GM18498 (cell line): ENCODE results near the gene PLPP1.

Experiments used
- ATAC-seq: cut with Tn5 transposase; IDR thresholded peaks from one replicate; pipeline ENCODE4 v1.9.1; 2021; ENCODE audit warnings: mild to moderate bottlenecking, moderate library complexity; ENCODE audit not compliant: unreplicated experiment

PLPP1 gene

GRCh38 chr5:55451976-55452375 is 82.8 kb downstream of the PLPP1 start:
- ATAC-seq = no peak

GRCh38 chr5:55450050-55450765 is 84.6 kb downstream of the PLPP1 start:
- ATAC-seq = no peak

DNA sequence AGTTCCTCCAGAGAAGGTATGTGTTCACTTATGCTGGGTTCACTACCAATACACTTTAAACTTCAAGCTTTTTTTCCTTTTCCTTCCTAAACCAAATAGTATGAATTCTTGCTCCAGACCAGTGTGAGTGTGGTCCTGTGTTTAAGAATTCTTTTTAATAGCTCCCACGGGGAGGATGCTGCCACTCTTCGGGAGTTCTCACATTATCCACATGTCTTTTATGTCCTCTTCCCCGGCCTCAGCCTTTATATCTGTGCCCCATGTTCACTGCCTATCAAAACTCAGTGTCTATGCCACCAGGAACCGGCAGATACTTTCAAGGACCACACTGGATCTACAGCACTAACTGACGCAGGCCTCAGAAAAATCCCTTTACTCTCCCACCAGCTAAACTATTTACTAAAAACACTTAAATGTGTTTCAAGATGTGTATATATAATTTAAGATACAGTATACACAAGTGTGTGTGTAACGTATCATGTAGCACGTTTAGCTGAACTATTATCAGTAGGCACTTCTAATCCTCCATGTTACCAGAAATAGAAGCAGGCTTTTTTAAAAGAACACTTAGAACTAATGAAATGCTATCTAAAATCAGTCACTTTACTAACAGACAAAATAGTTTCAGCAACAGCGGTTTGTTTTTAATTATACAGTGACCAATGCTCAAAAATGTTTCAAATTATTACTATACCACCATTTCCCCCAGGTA is 88.0 kb downstream of the PLPP1 start:
- no peak for ATAC-seq

GRCh38 chr5:55445791-55446190 is 89.0 kb downstream of the PLPP1 start:
- ATAC-seq = no peak

GRCh38 chr5:55441954-55442353 is 92.8 kb downstream of the PLPP1 start:
- no peak for ATAC-seq

GRCh38 chr5:55441107-55441771 is 93.5 kb downstream of the PLPP1 start:
- ATAC-seq = no peak

- ATAC-seq = no peak
Measured at GRCh38 chr5:55440188-55440646, 94.5 kb downstream of the PLPP1 start.

- no peak for ATAC-seq
Measured at GRCh38 chr5:55438998-55439397, 95.8 kb downstream of the PLPP1 start.

- ATAC-seq = no peak
Measured at GRCh38 chr5:55437859-55438206, 96.9 kb downstream of the PLPP1 start.

- ATAC-seq = no peak
Measured at GRCh38 chr5:55437452-55437851, 97.3 kb downstream of the PLPP1 start.

DNA sequence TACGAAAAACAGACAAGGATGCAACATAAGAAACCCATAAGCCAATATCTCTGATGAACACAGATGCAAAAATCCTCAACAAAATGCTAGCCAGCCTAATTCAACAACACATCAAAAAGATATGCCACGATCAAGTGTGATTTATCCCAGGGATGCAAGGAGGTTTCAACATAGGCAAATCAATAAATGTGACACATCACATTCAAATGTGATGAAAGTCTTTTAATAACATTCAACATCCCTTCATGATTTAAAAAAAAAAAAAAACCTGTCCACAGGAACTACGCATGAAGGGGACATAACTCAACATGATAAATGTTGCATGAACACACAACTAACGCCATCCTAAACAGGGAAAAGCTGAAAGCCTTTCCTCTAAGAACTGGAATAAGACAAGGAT is 102.2 kb downstream of the PLPP1 start:
- no peak for ATAC-seq

DNA sequence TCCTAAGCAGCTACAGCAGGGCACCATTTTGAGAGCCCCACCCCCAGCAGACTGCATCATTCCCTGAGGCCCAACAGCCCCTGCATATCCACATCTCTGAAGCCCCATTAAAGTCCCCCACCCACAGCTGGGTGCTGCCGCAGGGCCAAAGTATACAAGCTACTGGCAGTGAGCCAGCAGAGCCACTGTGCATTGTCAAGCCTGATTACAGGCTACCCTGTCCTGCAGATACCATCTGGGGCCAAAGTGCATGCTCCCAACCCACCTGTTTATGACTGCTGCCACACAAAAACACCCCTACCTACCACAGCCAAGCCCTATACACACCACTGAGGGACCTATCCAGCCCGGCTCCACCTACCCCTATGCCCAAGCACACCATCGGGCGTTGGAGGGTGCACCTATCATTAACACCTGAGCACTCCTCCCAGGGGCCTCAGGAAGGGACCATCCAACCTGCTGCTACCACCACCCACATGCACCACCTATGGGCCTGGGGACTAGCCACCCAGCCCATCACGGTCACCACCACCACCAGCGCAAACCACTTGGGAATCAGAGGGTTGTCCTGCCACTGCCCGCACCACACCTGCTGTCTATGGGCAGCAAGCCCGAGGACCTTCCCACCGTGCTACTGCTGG is 105.0 kb downstream of the PLPP1 start:
- no peak for ATAC-seq

GRCh38 chr5:55429221-55429612 is 105.5 kb downstream of the PLPP1 start:
- no peak for ATAC-seq

GRCh38 chr5:55427157-55427556 is 107.6 kb downstream of the PLPP1 start:
- no peak for ATAC-seq

- ATAC-seq = no peak
Measured at GRCh38 chr5:55426455-55426854, 108.3 kb downstream of the PLPP1 start.

DNA sequence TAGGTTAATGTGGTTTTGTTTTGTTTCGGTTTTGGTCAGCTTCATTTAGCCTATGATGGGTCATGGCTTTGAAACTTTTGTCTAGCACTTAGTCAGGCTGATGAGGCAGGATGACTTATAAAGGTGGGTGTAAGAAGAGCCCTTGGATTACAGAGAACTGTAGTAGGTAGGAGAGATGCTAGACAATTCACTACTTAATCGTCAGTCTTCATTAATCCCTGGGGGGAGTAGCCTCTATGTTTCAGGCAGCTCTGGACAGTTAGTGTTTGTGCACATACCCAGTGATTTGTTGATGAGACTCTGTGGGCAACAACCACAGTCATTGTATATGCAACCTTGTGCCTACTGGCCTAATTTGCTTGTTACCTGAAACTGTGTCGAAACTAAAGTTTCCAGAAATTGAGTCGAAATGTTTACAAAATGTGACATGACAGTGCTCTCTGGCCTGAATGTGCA is 113.7 kb downstream of the PLPP1 start:
- ATAC-seq = peak; percentile 95

DNA sequence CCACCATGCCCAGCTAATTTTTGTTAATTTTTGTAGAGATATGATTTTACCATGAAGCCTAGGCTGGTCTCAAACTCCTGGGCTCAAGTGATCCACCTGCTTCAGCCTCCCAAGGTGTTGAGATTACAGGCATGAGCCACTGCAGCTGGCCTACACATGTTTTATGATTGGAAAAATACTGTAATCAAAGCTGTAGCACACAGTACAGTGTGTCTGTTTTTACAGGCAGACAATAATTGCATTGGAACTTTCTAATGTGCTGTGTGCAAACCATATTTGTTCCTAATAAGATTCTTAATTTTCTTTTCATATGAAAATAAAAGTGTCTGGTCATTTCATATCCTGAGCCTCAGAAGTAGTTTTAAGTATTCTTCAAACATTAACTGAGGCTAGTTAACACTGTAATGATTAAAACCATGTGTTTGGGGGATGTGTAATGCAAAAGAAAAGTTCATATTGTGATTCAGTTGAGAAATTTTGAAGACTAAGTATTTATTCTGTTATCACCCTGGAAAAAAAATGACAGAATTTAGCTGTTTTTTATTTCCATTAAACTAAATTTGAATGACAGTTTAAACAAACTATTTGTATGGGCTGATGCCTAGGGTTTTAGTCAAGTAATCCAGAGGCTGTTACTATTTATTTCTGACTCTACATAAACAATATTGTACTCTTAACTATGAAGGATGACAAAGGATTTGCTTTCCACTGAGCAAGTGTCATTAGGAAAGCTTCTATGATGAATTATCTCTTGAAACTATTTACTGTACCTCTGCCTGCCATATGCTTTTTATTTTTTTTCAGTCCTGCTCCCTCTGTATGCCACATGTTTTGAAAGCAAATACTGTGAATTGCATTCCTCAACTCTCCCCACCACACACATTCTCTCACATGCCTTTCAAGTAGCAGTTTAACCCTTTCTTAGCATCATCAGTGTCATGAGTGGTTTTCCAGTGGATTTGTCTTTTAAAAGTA is 115.5 kb downstream of the PLPP1 start:
- ATAC-seq = no peak

DNA sequence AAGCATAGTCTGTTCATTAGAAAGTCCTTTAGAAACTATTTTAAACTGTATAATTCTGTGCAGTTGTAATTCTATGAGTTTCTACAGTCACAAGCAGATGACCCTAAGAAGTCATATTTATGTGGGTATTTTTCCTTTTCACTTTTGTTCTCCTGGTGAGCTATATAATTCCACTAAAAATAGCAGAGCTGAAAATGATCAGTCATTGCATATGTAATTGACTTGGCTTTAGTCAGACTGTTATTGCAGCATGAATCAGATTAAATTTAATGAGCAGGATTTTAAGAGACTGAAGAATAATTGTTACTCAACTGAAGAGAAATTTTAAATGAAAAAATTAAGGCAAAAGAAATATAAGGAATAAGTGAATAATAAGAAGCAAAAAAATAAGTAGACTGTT is 118.5 kb downstream of the PLPP1 start:
- ATAC-seq = no peak

DNA sequence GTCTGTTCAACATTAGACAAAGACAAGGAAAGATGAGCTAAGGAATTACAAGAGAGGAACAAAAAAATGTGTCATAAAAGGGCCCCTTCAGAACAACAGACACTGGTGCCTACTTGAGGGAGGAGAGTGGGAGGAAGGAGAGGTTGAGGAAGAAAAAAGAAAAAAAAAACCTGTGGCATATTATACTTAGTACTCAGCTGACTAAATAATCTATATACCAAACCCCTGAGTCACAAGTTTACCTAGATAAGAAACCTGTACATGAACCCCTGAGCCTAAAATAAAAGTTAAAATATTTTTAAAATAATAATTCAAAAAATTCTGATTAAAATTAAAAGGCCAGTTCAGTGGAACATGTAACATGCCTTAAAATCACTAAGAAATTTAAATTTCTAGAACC is 119.7 kb downstream of the PLPP1 start:
- ATAC-seq = no peak

- ATAC-seq = no peak
Measured at GRCh38 chr5:55413644-55414043, 121.1 kb downstream of the PLPP1 start.
